ENCODE results near the gene C1R.
"Not testable (repeated sequence)": the region's sequence is repeated elsewhere in the genome, so short reads cannot be mapped to it uniquely, and the experiment has no call there.

Gene C1R

GRCh38 chr12:7108796-7109571 is 16.7 kb upstream of the C1R start, which contains the start of gene C1RL:
TSS of gene C1RL (minus strand) at chr12:7109214. CDS start at chr12:7109180, 34 bp downstream.
- H3K4me1 Mint-ChIP-seq (ENCODE audit: low read depth) = peaks cover 36% of the 10 kb centered on the region
- H3K27me3 Mint-ChIP-seq = no peaks in the 10 kb centered on the region
- H3K27ac Mint-ChIP-seq = peak within 1 kb of the TSS; percentile 94
- peaks cover 12% of the 10 kb centered on the region for H3K9me3 Mint-ChIP-seq
- H3K4me3 Mint-ChIP-seq = peak within 1 kb of the TSS; percentile 92
- H3K36me3 Mint-ChIP-seq (ENCODE audit: low read depth) = peaks cover 31% of the 10 kb centered on the region

GRCh38 chr12:7108003-7108795 is 16.0 kb upstream of the C1R start:
- Mint-ChIP-seq H3K27me3 (no peaks in the 10 kb centered on the region), H3K36me3 (ENCODE audit: low read depth) (peaks cover 34% of the 10 kb centered on the region), H3K4me3 (peak overlapping the region; percentile 92), H3K9me3 (peaks cover 12% of the 10 kb centered on the region), H3K4me1 (ENCODE audit: low read depth) (peaks cover 36% of the 10 kb centered on the region), H3K27ac (peak overlapping the region; percentile 94)

- peaks cover 36% of the 10 kb centered on the region for H3K4me1 Mint-ChIP-seq (ENCODE audit: low read depth)
- H3K36me3 Mint-ChIP-seq (ENCODE audit: low read depth) = peaks cover 34% of the 10 kb centered on the region
- H3K9me3 Mint-ChIP-seq = peaks cover 12% of the 10 kb centered on the region
- peak overlapping the region; percentile 94 for H3K27ac Mint-ChIP-seq
- no peaks in the 10 kb centered on the region for H3K27me3 Mint-ChIP-seq
- peak overlapping the region; percentile 92 for H3K4me3 Mint-ChIP-seq
Observed at GRCh38 chr12:7107636-7108002, 15.4 kb upstream of the C1R start.

GRCh38 chr12:7107181-7107580 is 14.9 kb upstream of the C1R start:
- not testable (repeated sequence) for H3K27me3 Mint-ChIP-seq, H3K4me3 Mint-ChIP-seq, H3K27ac Mint-ChIP-seq
- peaks cover 36% of the 10 kb centered on the region for H3K4me1 Mint-ChIP-seq (ENCODE audit: low read depth)
- peaks cover 12% of the 10 kb centered on the region for H3K9me3 Mint-ChIP-seq
- H3K36me3 Mint-ChIP-seq (ENCODE audit: low read depth) = peaks cover 34% of the 10 kb centered on the region

- no peak overlapping the region for H3K27ac Mint-ChIP-seq
- no peaks in the 10 kb centered on the region for H3K27me3 Mint-ChIP-seq
- peaks cover 12% of the 10 kb centered on the region for H3K9me3 Mint-ChIP-seq
- no peak overlapping the region for H3K4me3 Mint-ChIP-seq
- H3K4me1 Mint-ChIP-seq (ENCODE audit: low read depth) = peaks cover 36% of the 10 kb centered on the region
- peaks cover 31% of the 10 kb centered on the region for H3K36me3 Mint-ChIP-seq (ENCODE audit: low read depth)
Observed at GRCh38 chr12:7106082-7106481, 13.8 kb upstream of the C1R start.

- H3K9me3 Mint-ChIP-seq = peaks cover 12% of the 10 kb centered on the region
- peaks cover 27% of the 10 kb centered on the region for H3K36me3 Mint-ChIP-seq (ENCODE audit: low read depth)
- H3K4me1 Mint-ChIP-seq (ENCODE audit: low read depth) = peaks cover 23% of the 10 kb centered on the region
- no peak overlapping the region for H3K27ac Mint-ChIP-seq
- no peaks in the 10 kb centered on the region for H3K27me3 Mint-ChIP-seq
- no peak overlapping the region for H3K4me3 Mint-ChIP-seq
Observed at GRCh38 chr12:7103837-7104584, 11.8 kb upstream of the C1R start.

GRCh38 chr12:7102582-7102981 is 10.3 kb upstream of the C1R start:
- H3K36me3 Mint-ChIP-seq (ENCODE audit: low read depth) = peaks cover 32% of the 10 kb centered on the region
- H3K9me3 Mint-ChIP-seq = peaks cover 12% of the 10 kb centered on the region
- no peak overlapping the region for H3K4me3 Mint-ChIP-seq
- H3K4me1 Mint-ChIP-seq (ENCODE audit: low read depth) = peaks cover 17% of the 10 kb centered on the region
- H3K27me3 Mint-ChIP-seq = no peaks in the 10 kb centered on the region
- no peak overlapping the region for H3K27ac Mint-ChIP-seq

GRCh38 chr12:7101694-7102131 is 9.5 kb upstream of the C1R start:
- Mint-ChIP-seq H3K9me3 (peaks cover 12% of the 10 kb centered on the region), H3K27ac (no peak overlapping the region), H3K27me3 (no peaks in the 10 kb centered on the region), H3K4me1 (ENCODE audit: low read depth) (peaks cover 13% of the 10 kb centered on the region), H3K4me3 (no peak overlapping the region), H3K36me3 (ENCODE audit: low read depth) (peaks cover 30% of the 10 kb centered on the region)

- Mint-ChIP-seq H3K36me3 (ENCODE audit: low read depth) (peaks cover 25% of the 10 kb centered on the region), H3K27me3 (no peaks in the 10 kb centered on the region), H3K9me3 (peaks cover 8% of the 10 kb centered on the region), H3K4me3 (no peak overlapping the region), H3K4me1 (ENCODE audit: low read depth) (peaks cover 7% of the 10 kb centered on the region), H3K27ac (no peak overlapping the region)
Observed at GRCh38 chr12:7101047-7101693, 8.9 kb upstream of the C1R start.

GRCh38 chr12:7100239-7100638 is 8.0 kb upstream of the C1R start:
- Mint-ChIP-seq H3K36me3 (ENCODE audit: low read depth) (peaks cover 16% of the 10 kb centered on the region), H3K4me1 (ENCODE audit: low read depth) (no peaks in the 10 kb centered on the region), H3K4me3 (no peak overlapping the region), H3K27me3 (no peaks in the 10 kb centered on the region), H3K9me3 (no peaks in the 10 kb centered on the region), H3K27ac (no peak overlapping the region)

GRCh38 chr12:7099290-7099996 is 7.2 kb upstream of the C1R start:
- no peaks in the 10 kb centered on the region for H3K4me1 Mint-ChIP-seq (ENCODE audit: low read depth)
- H3K9me3 Mint-ChIP-seq = no peaks in the 10 kb centered on the region
- no peak overlapping the region for H3K27ac Mint-ChIP-seq
- H3K36me3 Mint-ChIP-seq (ENCODE audit: low read depth) = peaks cover 16% of the 10 kb centered on the region
- H3K4me3 Mint-ChIP-seq = no peak overlapping the region
- H3K27me3 Mint-ChIP-seq = no peaks in the 10 kb centered on the region

GRCh38 chr12:7096979-7097378 is 4.7 kb upstream of the C1R start:
- Mint-ChIP-seq H3K9me3 (no peaks in the 10 kb centered on the region), H3K27me3 (no peaks in the 10 kb centered on the region), H3K36me3 (ENCODE audit: low read depth) (peaks cover 10% of the 10 kb centered on the region), H3K4me1 (ENCODE audit: low read depth) (peaks cover 5% of the 10 kb centered on the region), H3K4me3 (no peak overlapping the region), H3K27ac (no peak overlapping the region)

GRCh38 chr12:7096006-7096932 is 4.0 kb upstream of the C1R start:
- H3K36me3 Mint-ChIP-seq (ENCODE audit: low read depth) = peaks cover 10% of the 10 kb centered on the region
- H3K9me3 Mint-ChIP-seq = no peaks in the 10 kb centered on the region
- no peaks in the 10 kb centered on the region for H3K27me3 Mint-ChIP-seq
- H3K27ac Mint-ChIP-seq = no peak overlapping the region
- H3K4me3 Mint-ChIP-seq = no peak overlapping the region
- H3K4me1 Mint-ChIP-seq (ENCODE audit: low read depth) = peaks cover 6% of the 10 kb centered on the region
